Parathyroid adenoma (tissue), 2 donors: ENCODE results near the gene P2RY14.

ENCODE experiments used
- H2AFZ ChIP-seq: fragments of 300-600 bp; sonication (generic); one replicate; pipeline ENCODE4 v1.7.0; 2017; ENCODE audit warnings: antibody characterized with exemption, mild to moderate bottlenecking
- H3K27ac ChIP-seq: fragments of 300-600 bp; sonication (generic); one replicate; pipeline ENCODE4 v1.7.0; 2017
- H3K27me3 ChIP-seq: fragments of 300-600 bp; sonication (generic); one replicate; pipeline ENCODE4 v1.7.0; 2017; ENCODE audit warnings: low read length; ENCODE audit not compliant: control insufficient read depth, insufficient read depth
- H3K36me3 ChIP-seq: fragments of 300-600 bp; sonication (generic); one replicate; pipeline ENCODE4 v1.7.0; 2017; ENCODE audit warnings: low read length; ENCODE audit not compliant: control insufficient read depth, insufficient read depth
- H3K4me1 ChIP-seq: fragments of 300-600 bp; sonication (generic); one replicate; pipeline ENCODE4 v1.7.0; 2017; ENCODE audit warnings: control low read depth
- H3K4me2 ChIP-seq: fragments of 300-600 bp; sonication (generic); one replicate; pipeline ENCODE4 v1.7.0; 2017; ENCODE audit warnings: low read length
- H3K4me3 ChIP-seq: fragments of 300-600 bp; sonication (generic); one replicate; pipeline ENCODE4 v1.7.0; 2017; ENCODE audit warnings: low read depth, low read length
- H3K79me2 ChIP-seq: fragments of 300-600 bp; sonication (generic); one replicate; pipeline ENCODE4 v1.7.0; 2017; ENCODE audit warnings: control low read depth
- H3K9ac ChIP-seq: fragments of 300-600 bp; sonication (generic); one replicate; pipeline ENCODE4 v1.7.0; 2017; ENCODE audit warnings: mild to moderate bottlenecking
- H3K9me3 ChIP-seq: fragments of 300-600 bp; sonication (generic); one replicate; pipeline ENCODE4 v1.7.0; 2017; ENCODE audit warnings: low read length; ENCODE audit not compliant: control insufficient read depth
- CTCF ChIP-seq: fragments of 300-600 bp; sonication (generic); IDR thresholded peaks from one replicate; pipeline ENCODE4 v1.7.0; 2017; ENCODE audit warnings: antibody characterized with exemption, mild to moderate bottlenecking
- donor health status: primary hyperparathyroidism.

Gene P2RY14

DNA sequence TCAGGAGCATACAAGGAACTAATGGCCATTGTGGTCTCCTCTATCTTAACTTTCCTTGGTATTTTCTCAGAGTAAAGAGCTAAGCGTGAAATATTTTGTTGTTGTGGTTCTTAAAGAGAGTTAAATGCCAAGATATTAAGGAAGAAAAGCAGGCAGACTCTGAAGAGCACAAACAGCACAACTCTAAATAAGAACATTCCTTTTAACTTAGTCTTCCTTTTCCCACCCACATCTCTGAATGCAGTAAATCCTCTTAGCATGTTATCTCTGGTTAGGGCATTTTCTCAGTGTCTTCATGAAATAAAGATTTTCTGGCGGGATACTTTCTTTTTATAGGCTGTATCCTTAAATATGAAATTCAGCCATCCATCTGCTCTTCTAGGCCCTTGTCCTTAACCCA is 36.8 kb upstream of the P2RY14 start:
- no peak overlapping the region for H3K27ac ChIP-seq
- no peak overlapping the region for H3K4me2 ChIP-seq
- no peak overlapping the region for H3K4me3 ChIP-seq
- H3K4me1 ChIP-seq = no peaks in the 10 kb centered on the region
- no peak for TF ChIP-seq CTCF
- no peaks in the 10 kb centered on the region for H3K36me3 ChIP-seq
- no peaks in the 10 kb centered on the region for H3K9me3 ChIP-seq
- H3K27me3 ChIP-seq = no peaks in the 10 kb centered on the region
- H3K79me2 ChIP-seq = no peaks in the 10 kb centered on the region
- H2AFZ ChIP-seq = no peak overlapping the region
- H3K9ac ChIP-seq = no peak overlapping the region

- H3K27me3 ChIP-seq = no peaks in the 10 kb centered on the region
- H3K9ac ChIP-seq = no peak overlapping the region
- H3K9me3 ChIP-seq = no peaks in the 10 kb centered on the region
- H3K4me3 ChIP-seq = no peak overlapping the region
- no peaks in the 10 kb centered on the region for H3K4me1 ChIP-seq
- no peaks in the 10 kb centered on the region for H3K36me3 ChIP-seq
- H3K79me2 ChIP-seq = no peaks in the 10 kb centered on the region
- no peak overlapping the region for H3K4me2 ChIP-seq
- no peak overlapping the region for H3K27ac ChIP-seq
- no peak for TF ChIP-seq CTCF
- H2AFZ ChIP-seq = no peak overlapping the region
Observed at GRCh38 chr3:151314593-151314992, 36.3 kb upstream of the P2RY14 start.

GRCh38 chr3:151314137-151314536 is 35.8 kb upstream of the P2RY14 start:
- Histone ChIP-seq H3K9me3 (no peaks in the 10 kb centered on the region), H3K36me3 (no peaks in the 10 kb centered on the region), H3K9ac (no peak overlapping the region), H3K4me2 (no peak overlapping the region), H3K79me2 (no peaks in the 10 kb centered on the region), H3K4me3 (no peak overlapping the region), H3K27ac (no peak overlapping the region), H2AFZ (no peak overlapping the region), H3K4me1 (no peaks in the 10 kb centered on the region), H3K27me3 (no peaks in the 10 kb centered on the region)
- no peak for TF ChIP-seq CTCF

DNA sequence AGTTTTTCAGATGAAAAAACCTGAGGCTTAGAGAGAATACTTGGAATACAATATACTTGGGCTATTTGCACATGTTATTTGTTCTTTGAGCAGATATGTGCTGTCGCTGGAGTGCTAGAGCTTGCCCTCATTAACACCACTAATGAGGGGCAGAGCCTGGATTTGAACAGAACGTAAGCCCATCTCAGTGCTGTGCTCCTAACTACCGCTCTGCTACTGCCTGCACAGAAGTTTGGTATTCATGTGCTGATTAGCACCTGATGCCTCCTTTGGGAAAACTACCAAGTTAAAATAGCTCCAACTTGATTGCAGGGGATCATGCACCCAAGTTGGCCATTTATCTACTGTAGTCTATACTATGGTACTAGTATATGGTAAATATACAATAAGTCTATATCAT is 34.6 kb upstream of the P2RY14 start:
- H3K4me3 ChIP-seq = no peak overlapping the region
- H3K9ac ChIP-seq = no peak overlapping the region
- H3K9me3 ChIP-seq = no peaks in the 10 kb centered on the region
- no peaks in the 10 kb centered on the region for H3K79me2 ChIP-seq
- no peaks in the 10 kb centered on the region for H3K4me1 ChIP-seq
- no peak overlapping the region for H2AFZ ChIP-seq
- no peak overlapping the region for H3K27ac ChIP-seq
- no peak for TF ChIP-seq CTCF
- H3K27me3 ChIP-seq = no peaks in the 10 kb centered on the region
- no peaks in the 10 kb centered on the region for H3K36me3 ChIP-seq
- H3K4me2 ChIP-seq = no peak overlapping the region

GRCh38 chr3:151309566-151309965 is 31.2 kb upstream of the P2RY14 start:
- no peak overlapping the region for H3K27ac ChIP-seq
- no peaks in the 10 kb centered on the region for H3K79me2 ChIP-seq
- H3K36me3 ChIP-seq = no peaks in the 10 kb centered on the region
- no peak overlapping the region for H2AFZ ChIP-seq
- no peak overlapping the region for H3K4me3 ChIP-seq
- TF ChIP-seq CTCF = no peak
- peaks cover 8% of the 10 kb centered on the region for H3K4me1 ChIP-seq
- no peak overlapping the region for H3K4me2 ChIP-seq
- H3K27me3 ChIP-seq = no peaks in the 10 kb centered on the region
- no peaks in the 10 kb centered on the region for H3K9me3 ChIP-seq
- no peak overlapping the region for H3K9ac ChIP-seq
